ENCODE measurements around the gene CPEB4. TPM values are rescaled to one million over a fixed set of nuclear protein-coding genes. Genes with fewer than 3 reads are reported as not detected.

The CPEB4 gene
- total and polyA plus RNA-seq, 2 of the 8 experiments (the other 6 are each of a cell fraction or from before 2014, with no cell fraction given): 8.4 to 13.4 TPM

- TF ChIP-seq, protein P1, sequence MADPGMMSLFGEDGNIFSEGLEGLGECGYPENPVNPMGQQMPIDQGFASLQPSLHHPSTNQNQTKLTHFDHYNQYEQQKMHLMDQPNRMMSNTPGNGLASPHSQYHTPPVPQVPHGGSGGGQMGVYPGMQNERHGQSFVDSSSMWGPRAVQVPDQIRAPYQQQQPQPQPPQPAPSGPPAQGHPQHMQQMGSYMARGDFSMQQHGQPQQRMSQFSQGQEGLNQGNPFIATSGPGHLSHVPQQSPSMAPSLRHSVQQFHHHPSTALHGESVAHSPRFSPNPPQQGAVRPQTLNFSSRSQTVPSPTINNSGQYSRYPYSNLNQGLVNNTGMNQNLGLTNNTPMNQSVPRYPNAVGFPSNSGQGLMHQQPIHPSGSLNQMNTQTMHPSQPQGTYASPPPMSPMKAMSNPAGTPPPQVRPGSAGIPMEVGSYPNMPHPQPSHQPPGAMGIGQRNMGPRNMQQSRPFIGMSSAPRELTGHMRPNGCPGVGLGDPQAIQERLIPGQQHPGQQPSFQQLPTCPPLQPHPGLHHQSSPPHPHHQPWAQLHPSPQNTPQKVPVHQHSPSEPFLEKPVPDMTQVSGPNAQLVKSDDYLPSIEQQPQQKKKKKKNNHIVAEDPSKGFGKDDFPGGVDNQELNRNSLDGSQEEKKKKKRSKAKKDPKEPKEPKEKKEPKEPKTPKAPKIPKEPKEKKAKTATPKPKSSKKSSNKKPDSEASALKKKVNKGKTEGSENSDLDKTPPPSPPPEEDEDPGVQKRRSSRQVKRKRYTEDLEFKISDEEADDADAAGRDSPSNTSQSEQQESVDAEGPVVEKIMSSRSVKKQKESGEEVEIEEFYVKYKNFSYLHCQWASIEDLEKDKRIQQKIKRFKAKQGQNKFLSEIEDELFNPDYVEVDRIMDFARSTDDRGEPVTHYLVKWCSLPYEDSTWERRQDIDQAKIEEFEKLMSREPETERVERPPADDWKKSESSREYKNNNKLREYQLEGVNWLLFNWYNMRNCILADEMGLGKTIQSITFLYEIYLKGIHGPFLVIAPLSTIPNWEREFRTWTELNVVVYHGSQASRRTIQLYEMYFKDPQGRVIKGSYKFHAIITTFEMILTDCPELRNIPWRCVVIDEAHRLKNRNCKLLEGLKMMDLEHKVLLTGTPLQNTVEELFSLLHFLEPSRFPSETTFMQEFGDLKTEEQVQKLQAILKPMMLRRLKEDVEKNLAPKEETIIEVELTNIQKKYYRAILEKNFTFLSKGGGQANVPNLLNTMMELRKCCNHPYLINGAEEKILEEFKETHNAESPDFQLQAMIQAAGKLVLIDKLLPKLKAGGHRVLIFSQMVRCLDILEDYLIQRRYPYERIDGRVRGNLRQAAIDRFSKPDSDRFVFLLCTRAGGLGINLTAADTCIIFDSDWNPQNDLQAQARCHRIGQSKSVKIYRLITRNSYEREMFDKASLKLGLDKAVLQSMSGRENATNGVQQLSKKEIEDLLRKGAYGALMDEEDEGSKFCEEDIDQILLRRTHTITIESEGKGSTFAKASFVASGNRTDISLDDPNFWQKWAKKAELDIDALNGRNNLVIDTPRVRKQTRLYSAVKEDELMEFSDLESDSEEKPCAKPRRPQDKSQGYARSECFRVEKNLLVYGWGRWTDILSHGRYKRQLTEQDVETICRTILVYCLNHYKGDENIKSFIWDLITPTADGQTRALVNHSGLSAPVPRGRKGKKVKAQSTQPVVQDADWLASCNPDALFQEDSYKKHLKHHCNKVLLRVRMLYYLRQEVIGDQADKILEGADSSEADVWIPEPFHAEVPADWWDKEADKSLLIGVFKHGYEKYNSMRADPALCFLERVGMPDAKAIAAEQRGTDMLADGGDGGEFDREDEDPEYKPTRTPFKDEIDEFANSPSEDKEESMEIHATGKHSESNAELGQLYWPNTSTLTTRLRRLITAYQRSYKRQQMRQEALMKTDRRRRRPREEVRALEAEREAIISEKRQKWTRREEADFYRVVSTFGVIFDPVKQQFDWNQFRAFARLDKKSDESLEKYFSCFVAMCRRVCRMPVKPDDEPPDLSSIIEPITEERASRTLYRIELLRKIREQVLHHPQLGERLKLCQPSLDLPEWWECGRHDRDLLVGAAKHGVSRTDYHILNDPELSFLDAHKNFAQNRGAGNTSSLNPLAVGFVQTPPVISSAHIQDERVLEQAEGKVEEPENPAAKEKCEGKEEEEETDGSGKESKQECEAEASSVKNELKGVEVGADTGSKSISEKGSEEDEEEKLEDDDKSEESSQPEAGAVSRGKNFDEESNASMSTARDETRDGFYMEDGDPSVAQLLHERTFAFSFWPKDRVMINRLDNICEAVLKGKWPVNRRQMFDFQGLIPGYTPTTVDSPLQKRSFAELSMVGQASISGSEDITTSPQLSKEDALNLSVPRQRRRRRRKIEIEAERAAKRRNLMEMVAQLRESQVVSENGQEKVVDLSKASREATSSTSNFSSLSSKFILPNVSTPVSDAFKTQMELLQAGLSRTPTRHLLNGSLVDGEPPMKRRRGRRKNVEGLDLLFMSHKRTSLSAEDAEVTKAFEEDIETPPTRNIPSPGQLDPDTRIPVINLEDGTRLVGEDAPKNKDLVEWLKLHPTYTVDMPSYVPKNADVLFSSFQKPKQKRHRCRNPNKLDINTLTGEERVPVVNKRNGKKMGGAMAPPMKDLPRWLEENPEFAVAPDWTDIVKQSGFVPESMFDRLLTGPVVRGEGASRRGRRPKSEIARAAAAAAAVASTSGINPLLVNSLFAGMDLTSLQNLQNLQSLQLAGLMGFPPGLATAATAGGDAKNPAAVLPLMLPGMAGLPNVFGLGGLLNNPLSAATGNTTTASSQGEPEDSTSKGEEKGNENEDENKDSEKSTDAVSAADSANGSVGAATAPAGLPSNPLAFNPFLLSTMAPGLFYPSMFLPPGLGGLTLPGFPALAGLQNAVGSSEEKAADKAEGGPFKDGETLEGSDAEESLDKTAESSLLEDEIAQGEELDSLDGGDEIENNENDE (IDR thresholded peaks at IDR 0.05; ENCODE audit: insufficient replicate concordance, low read length): no peak
- TF ChIP-seq POU5F1 (IDR thresholded peaks at IDR 0.05; ENCODE audit: low read depth, low read length): no peak
- TF ChIP-seq POLR2AphosphoS5 (IDR thresholded peaks at IDR 0.05; ENCODE audit: low read depth, low read length): no peak
- TF ChIP-seq HDAC6 (IDR thresholded peaks at IDR 0.05; ENCODE audit: low read depth, low read length): no peak
- no peak for TF ChIP-seq JUN (IDR thresholded peaks at IDR 0.05; ENCODE audit: low read depth, low read length)
- TF ChIP-seq RNF2 (IDR thresholded peaks at IDR 0.05; ENCODE audit: borderline replicate concordance, low read depth, low read length, missing control alignments, poor library complexity, severe bottlenecking): no peak
- TF ChIP-seq PHF8 (conservative IDR thresholded peaks at IDR 0.05; ENCODE audit: low read depth, low read length): no peak
Measured at GRCh38 chr5:173901705-173902104, 13.6 kb downstream of the CPEB4 start (continued).

All from H1 (cell line).